PC-9 (cell line): Measurements from ENCODE around the gene HOXC9.

ENCODE experiments used
- EZH2 ChIP-seq: fragments of 200-600 bp; sonication (generic); IDR thresholded peaks from 2 replicates; pipeline ENCODE4 v1.8.0; 2017; ENCODE audit warnings: antibody characterized with exemption, low read depth
- TF ChIP-seq, protein P1 (sequence below): fragments of 200-600 bp; sonication (generic); conservative IDR thresholded peaks from 2 replicates; pipeline ENCODE4 v1.6.1; 2017; ENCODE audit warnings: mixed run types, antibody characterized with exemption, mild to moderate bottlenecking, moderate library complexity

DNA sequence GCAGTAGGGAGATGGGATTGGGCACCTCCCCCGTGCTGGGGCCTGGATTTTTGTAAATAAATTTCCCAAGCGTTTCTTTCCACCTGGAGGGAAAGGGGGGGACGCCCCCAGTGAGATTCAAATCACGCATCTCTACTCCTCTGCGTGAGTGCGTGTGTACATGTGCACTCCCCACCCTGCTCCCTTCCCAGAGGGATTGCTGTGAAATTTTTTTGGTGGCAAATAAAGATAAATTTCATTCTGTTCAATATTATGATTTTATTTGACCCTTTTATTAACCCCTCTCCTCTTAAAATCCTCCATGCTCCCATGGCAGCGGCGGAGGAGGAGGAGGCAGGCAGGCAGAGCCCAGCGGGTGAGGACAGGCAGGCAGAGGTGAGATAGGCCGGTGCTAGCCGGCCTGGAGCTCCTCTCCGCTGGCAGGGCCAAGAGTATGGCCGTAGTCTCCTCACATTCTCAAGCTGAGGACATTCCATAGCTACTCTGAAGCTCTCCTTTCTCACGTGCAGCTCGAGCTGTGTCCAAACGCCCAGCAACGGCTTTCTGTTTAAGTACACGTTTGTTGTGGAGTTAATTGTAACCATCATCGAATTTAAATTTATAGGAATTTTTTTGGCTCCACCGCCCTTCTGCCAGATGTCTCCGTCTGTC is 23.7 kb upstream of the HOXC9 start:
- TF ChIP-seq, protein P1, sequence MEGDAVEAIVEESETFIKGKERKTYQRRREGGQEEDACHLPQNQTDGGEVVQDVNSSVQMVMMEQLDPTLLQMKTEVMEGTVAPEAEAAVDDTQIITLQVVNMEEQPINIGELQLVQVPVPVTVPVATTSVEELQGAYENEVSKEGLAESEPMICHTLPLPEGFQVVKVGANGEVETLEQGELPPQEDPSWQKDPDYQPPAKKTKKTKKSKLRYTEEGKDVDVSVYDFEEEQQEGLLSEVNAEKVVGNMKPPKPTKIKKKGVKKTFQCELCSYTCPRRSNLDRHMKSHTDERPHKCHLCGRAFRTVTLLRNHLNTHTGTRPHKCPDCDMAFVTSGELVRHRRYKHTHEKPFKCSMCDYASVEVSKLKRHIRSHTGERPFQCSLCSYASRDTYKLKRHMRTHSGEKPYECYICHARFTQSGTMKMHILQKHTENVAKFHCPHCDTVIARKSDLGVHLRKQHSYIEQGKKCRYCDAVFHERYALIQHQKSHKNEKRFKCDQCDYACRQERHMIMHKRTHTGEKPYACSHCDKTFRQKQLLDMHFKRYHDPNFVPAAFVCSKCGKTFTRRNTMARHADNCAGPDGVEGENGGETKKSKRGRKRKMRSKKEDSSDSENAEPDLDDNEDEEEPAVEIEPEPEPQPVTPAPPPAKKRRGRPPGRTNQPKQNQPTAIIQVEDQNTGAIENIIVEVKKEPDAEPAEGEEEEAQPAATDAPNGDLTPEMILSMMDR: no peak
- TF ChIP-seq EZH2: no peak
